Measurements from ENCODE around the gene CYP3A5.

CYP3A5 gene

GRCh38 chr7:99605527-99605926 lies 74.3 kb downstream of the CYP3A5 start:
- no peak for DNase-seq

- DNase-seq: no peak
Measured at GRCh38 chr7:99601656-99602310, 78.0 kb downstream of the CYP3A5 start.

GRCh38 chr7:99599836-99600235 lies 80.0 kb downstream of the CYP3A5 start:
- no peak for DNase-seq
